ENCODE data around the gene NUP54. TPM values are rescaled to one million over a fixed set of nuclear protein-coding genes. Genes with fewer than 3 reads are reported as not detected.

The NUP54 gene
- total and polyA plus RNA-seq, 9 of the 15 experiments (the other 6 are each of a cell fraction or from before 2014, with no cell fraction given) = 29.6 to 115 (median 67.7) TPM

- TF ChIP-seq, protein P1, sequence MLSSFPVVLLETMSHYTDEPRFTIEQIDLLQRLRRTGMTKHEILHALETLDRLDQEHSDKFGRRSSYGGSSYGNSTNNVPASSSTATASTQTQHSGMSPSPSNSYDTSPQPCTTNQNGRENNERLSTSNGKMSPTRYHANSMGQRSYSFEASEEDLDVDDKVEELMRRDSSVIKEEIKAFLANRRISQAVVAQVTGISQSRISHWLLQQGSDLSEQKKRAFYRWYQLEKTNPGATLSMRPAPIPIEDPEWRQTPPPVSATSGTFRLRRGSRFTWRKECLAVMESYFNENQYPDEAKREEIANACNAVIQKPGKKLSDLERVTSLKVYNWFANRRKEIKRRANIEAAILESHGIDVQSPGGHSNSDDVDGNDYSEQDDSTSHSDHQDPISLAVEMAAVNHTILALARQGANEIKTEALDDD (IDR thresholded peaks at IDR 0.05) = no peak
- TF ChIP-seq GTF2E2 (tag; IDR thresholded peaks at IDR 0.05) (peak; percentile 91), CAMTA2 (CRISPR knock-in tag; conservative IDR thresholded peaks at IDR 0.05) (no peak), TOE1 (IDR thresholded peaks at IDR 0.05; ENCODE audit: borderline replicate concordance) (peak; percentile 75), TOE1 (CRISPR knock-in tag; IDR thresholded peaks at IDR 0.05; ENCODE audit: borderline replicate concordance, low read depth) (0 out of 2 replicates have a peak, but pooled peaks have one; percentile 20), IRF9 (tag; IDR thresholded peaks at IDR 0.05) (no peak), ARID4B (CRISPR knock-in tag; IDR thresholded peaks at IDR 0.05) (peak; percentile 95), CHCHD3 (CRISPR knock-in tag; IDR thresholded peaks at IDR 0.05) (no peak; the same call in 1 of the 2 replicates), ZBTB2 (IDR thresholded peaks at IDR 0.05) (no peak), PHF21A (IDR thresholded peaks at IDR 0.05; ENCODE audit: borderline replicate concordance, low read depth) (peak; percentile 86; the same call in 1 of the 2 replicates), SFPQ (IDR thresholded peaks at IDR 0.05; ENCODE audit: low read depth, low read length) (no peak)
- TF ChIP-seq, protein P2, sequence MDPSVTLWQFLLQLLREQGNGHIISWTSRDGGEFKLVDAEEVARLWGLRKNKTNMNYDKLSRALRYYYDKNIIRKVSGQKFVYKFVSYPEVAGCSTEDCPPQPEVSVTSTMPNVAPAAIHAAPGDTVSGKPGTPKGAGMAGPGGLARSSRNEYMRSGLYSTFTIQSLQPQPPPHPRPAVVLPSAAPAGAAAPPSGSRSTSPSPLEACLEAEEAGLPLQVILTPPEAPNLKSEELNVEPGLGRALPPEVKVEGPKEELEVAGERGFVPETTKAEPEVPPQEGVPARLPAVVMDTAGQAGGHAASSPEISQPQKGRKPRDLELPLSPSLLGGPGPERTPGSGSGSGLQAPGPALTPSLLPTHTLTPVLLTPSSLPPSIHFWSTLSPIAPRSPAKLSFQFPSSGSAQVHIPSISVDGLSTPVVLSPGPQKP (CRISPR knock-in tag; IDR thresholded peaks at IDR 0.05) = no peak
- TF ChIP-seq, protein P3, sequence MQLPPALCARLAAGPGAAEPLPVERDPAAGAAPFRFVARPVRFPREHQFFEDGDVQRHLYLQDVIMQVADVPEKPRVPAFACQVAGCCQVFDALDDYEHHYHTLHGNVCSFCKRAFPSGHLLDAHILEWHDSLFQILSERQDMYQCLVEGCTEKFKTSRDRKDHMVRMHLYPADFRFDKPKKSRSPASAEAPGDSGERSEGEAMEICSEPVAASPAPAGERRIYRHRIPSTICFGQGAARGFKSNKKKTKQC (CRISPR knock-in tag; IDR thresholded peaks at IDR 0.05) = peak; percentile 79; the same call in 1 of the 2 replicates
Measured at GRCh38 chr4:76148142-76148865, at the start of gene NUP54 (continued).

All from K562 (cell line).